Stimulated activated CD8-positive, alpha-beta memory T cell treated with anti-CD3 and anti-CD28 coated beads, Interleukin-2, amount 100 ng/mL, for 1 hour (primary cell): ENCODE data around the gene HELB.

Experiments
- DNase-seq, 2 donors: peaks; one replicate each; pipeline ENCODE4 v3.0.0-alpha.2; 2020; ENCODE audit warnings: low read depth in 2 of 2

HELB gene

GRCh38 chr12:66361703-66362102 is 59.4 kb downstream of the HELB start:
- DNase-seq, result no peak

GRCh38 chr12:66365718-66366490 is 63.6 kb downstream of the HELB start:
- DNase-seq, result no peak

- DNase-seq, result no peak
These were observed 64.8 kb downstream of the HELB start for GRCh38 chr12:66367015-66367667.

DNA sequence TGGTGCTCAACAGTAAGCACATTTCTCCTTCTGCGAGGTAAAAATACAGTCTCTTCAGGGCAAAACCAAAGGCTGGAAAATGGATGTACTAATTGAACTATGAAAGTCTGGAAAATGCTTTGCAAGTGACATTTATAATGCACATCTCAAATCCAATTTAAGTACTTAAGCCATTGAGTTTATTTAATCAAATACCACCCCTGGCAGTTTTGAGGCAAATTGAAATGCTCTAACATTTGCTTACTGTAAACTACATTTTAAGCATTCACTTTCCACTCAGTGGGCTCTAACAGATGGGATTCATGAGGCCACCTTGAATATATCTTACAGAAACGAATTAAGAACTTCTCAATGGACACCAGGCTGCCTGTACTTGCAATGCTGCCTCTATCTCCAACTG is 69.7 kb downstream of the HELB start:
- no peak for DNase-seq

DNA sequence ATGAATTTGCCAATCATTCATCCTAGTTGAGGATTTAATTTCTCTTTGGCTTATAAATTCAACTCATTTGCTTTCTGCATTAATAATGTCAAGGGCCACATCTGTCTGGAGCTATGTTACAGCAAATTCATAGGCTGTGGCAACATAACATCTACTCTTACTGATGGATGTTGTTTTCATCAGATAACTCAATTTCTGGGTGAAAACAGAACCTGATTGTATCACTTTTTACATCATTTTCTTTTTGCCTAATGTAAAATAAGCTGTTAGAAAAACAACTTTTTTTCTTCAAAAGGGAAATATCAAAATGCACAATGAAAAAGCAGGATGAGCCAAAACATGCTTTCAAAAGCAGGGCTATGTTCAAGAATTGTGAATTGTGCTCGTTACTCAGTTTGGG is 73.3 kb downstream of the HELB start:
- DNase-seq, result no peak

DNA sequence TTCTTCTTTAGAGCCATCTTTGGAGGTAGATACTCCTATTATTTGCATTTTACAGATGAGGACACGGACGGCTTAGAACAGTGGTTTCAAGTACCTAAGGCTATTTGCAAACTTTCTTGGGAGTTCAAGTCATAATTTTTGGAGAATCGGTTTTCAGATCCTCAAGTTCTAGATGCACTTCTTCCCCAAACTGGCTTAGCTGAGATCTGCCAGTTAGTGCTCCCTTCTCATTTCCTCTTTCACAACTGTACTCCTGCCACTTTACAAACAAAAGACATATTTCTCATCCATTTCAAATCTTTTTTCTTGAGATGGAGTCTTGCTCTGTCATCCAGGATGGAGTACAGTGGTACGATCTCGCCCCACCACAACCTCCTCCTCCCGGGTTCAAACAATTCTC is 77.3 kb downstream of the HELB start:
- no peak for DNase-seq

GRCh38 chr12:66380769-66381535 is 78.7 kb downstream of the HELB start:
- no peak for DNase-seq

GRCh38 chr12:66387117-66387516 is 84.8 kb downstream of the HELB start:
- no peak for DNase-seq
